GM12891 (cell line): ENCODE measurements around the gene TMEM33.
A peak's percentile ranks its signal among the peaks of the same experiment; 100 is the strongest.

ENCODE experiments used
- PAX5 ChIP-seq: IDR thresholded peaks from 2 replicates; pipeline ENCODE4 v1.6.1; 2011; ENCODE audit warnings: low read length, moderate library complexity, mild to moderate bottlenecking; ENCODE audit not compliant: insufficient read depth, severe bottlenecking
- POLR2A ChIP-seq: IDR thresholded peaks from 2 replicates; pipeline ENCODE4 v1.6.1; 2011; ENCODE audit warnings: low read depth, low read length, control low read depth
- POLR2AphosphoS5 ChIP-seq: IDR thresholded peaks from 2 replicates; pipeline ENCODE4 v1.6.1; 2011; ENCODE audit warnings: low read depth, low read length, control low read depth
- POU2F2 ChIP-seq: IDR thresholded peaks from 2 replicates; pipeline ENCODE4 v1.6.1; 2011; ENCODE audit warnings: low read depth, mild to moderate bottlenecking, control low read depth, low read length, moderate library complexity
- TAF1 ChIP-seq: IDR thresholded peaks from 2 replicates; pipeline ENCODE4 v1.6.1; 2011; ENCODE audit warnings: low read depth, low read length, control low read depth

DNA sequence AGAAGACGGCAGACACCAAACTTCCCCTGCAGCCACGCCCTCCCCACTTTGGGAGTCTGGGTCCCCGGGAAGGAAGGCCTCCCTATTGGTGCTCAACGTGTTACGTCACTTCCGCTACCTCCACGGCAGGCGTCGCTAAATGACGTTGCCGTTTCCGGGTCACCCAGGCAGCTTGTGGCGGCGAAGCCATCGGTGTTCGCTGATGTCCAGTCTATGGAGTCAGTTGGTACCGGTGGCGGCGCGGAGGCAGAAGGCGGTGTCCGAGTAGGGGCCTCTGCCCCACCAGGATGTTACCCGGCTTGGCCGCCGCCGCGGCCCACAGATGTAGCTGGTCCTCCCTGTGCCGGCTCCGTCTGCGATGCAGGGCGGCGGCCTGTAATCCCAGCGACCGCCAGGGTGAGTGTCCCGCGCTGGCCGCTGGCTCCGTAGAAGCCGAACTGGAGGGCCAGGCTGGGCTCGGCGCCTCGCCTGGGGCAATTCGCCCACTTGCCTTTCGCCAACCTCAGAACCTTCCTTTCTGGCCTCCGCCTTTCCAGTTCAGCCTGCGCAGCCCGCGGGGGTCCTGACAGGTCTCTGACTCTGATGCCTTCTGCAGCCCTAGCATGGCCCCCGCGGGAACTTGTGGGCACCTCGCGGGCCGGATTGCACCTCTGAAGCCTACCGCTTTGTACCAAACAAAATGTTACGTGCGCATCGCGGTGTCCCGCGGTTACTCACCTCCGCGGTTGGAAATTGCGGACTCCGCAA, 55.3 kb downstream of the TMEM33 start, which contains the start of gene SLC30A9:
- no peak; the same call in 1 of the 2 replicates for TF ChIP-seq POU2F2
- TF ChIP-seq POLR2AphosphoS5, result peak; percentile 90
- TF ChIP-seq POLR2A, result peak; percentile 90
- TF ChIP-seq TAF1, result peak; percentile 54
- peak; percentile 1 for TF ChIP-seq PAX5
